NT2/D1 (cell line): ENCODE data around the gene ADAM33.

Experiments
- SUZ12 ChIP-seq: IDR thresholded peaks from 2 replicates; pipeline ENCODE4 v1.6.1; 2011; ENCODE audit not compliant: insufficient read length, insufficient read depth; ENCODE audit errors: extremely low read depth
- YY1 ChIP-seq: IDR thresholded peaks from 2 replicates; pipeline ENCODE4 v1.6.1; 2011; ENCODE audit not compliant: insufficient read length, insufficient read depth

- TF ChIP-seq YY1 (no peak), SUZ12 (no peak)
These were observed 47.6 kb upstream of the ADAM33 start for GRCh38 chr20:3729378-3729777.
